Measurements from ENCODE around the gene KRT5.

DNA sequence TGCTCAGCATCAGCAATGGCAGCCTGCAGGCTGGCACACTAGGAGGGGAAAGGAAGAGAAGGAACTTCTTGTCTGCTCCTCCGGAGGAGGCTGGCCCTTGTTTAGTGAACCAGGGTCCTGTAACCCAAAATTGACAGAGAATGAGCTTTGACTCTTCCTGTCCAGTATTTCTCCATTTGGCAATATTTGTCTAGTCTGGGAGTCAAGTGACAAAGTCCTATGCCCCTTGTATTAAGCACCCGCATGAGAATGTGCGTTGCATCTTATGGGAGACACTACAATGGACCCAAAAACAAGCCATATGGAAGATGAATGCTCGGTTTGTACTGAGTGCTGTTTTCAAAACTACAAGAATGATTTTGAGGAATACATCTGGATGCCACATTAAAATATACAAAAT is 50.3 kb downstream of the KRT5 start:
- TF ChIP-seq CTCF (IDR thresholded peaks at IDR 0.05) (no peak), POLR2A (IDR thresholded peaks at IDR 0.05) (no peak)

All from body of pancreas (tissue), 4 donors.